Activated CD4-positive, alpha-beta T cell treated with anti-CD3 and anti-CD28 coated beads for 1 hour (primary cell): Measurements from ENCODE around the gene DRD2.

Experiments used
- DNase-seq: peaks from one replicate; pipeline ENCODE4 v3.0.0-alpha.2; 2020

The DRD2 gene

GRCh38 chr11:113481672-113482071, 6.5 kb upstream of the DRD2 start:
- no peak for DNase-seq

GRCh38 chr11:113481226-113481625, 6.0 kb upstream of the DRD2 start:
- DNase-seq = no peak

- no peak for DNase-seq
Measured at GRCh38 chr11:113477321-113477720, 2.1 kb upstream of the DRD2 start.

- DNase-seq = no peak
Measured at GRCh38 chr11:113476553-113476952, 1.4 kb upstream of the DRD2 start.

GRCh38 chr11:113474362-113475159, 637 bp downstream of the DRD2 start:
- no peak for DNase-seq

GRCh38 chr11:113473983-113474361, 1.2 kb downstream of the DRD2 start:
- DNase-seq = no peak

GRCh38 chr11:113472471-113472870, 2.7 kb downstream of the DRD2 start:
- DNase-seq = no peak

GRCh38 chr11:113470233-113470632, 5.0 kb downstream of the DRD2 start:
- DNase-seq = no peak

- DNase-seq = no peak
Measured at GRCh38 chr11:113468726-113469345, 6.4 kb downstream of the DRD2 start.

- no peak for DNase-seq
Measured at GRCh38 chr11:113467545-113467944, 7.7 kb downstream of the DRD2 start.

- no peak for DNase-seq
Measured at GRCh38 chr11:113465786-113466185, 9.4 kb downstream of the DRD2 start.

- no peak for DNase-seq
Measured at GRCh38 chr11:113464416-113464815, 10.8 kb downstream of the DRD2 start.

- DNase-seq = no peak
Measured at GRCh38 chr11:113462830-113463229, 12.4 kb downstream of the DRD2 start.

GRCh38 chr11:113461639-113462038, 13.6 kb downstream of the DRD2 start:
- DNase-seq = no peak

GRCh38 chr11:113460469-113460868, 14.7 kb downstream of the DRD2 start:
- no peak for DNase-seq

- DNase-seq = no peak
Measured at GRCh38 chr11:113458189-113458588, 17.0 kb downstream of the DRD2 start.

GRCh38 chr11:113457784-113458183, 17.4 kb downstream of the DRD2 start:
- no peak for DNase-seq

GRCh38 chr11:113454455-113454854, 20.7 kb downstream of the DRD2 start:
- DNase-seq = no peak

- no peak for DNase-seq
Measured at GRCh38 chr11:113449743-113450142, 25.5 kb downstream of the DRD2 start.

- no peak for DNase-seq
Measured at GRCh38 chr11:113448316-113448677, 26.9 kb downstream of the DRD2 start.

- DNase-seq = no peak
Measured at GRCh38 chr11:113447621-113448315, 27.4 kb downstream of the DRD2 start.

- no peak for DNase-seq
Measured at GRCh38 chr11:113446938-113447337, 28.3 kb downstream of the DRD2 start.

GRCh38 chr11:113446112-113446511, 29.1 kb downstream of the DRD2 start:
- DNase-seq = no peak

- DNase-seq = no peak
Measured at GRCh38 chr11:113444502-113445123, 30.6 kb downstream of the DRD2 start.
